KOPT-K1 (cell line): ENCODE results near the gene ARHGEF25.
"Not testable (repeated sequence)": the region's sequence is repeated elsewhere in the genome, so short reads cannot be mapped to it uniquely, and the experiment has no call there.

Source experiments
- H3K27ac ChIP-seq: fragments of 200-600 bp; sonication (generic); 2 replicates; pipeline ENCODE4 v1.5.1; 2016; ENCODE audit warnings: antibody characterized with exemption, mild to moderate bottlenecking, low read depth, low read length; ENCODE audit not compliant: poor library complexity, severe bottlenecking
- H3K36me3 ChIP-seq: fragments of 200-600 bp; sonication (generic); 2 replicates; pipeline ENCODE4 v1.5.1; 2017; ENCODE audit warnings: antibody characterized with exemption, mild to moderate bottlenecking, low read length, moderate library complexity; ENCODE audit not compliant: insufficient read depth
- H3K9me3 ChIP-seq: fragments of 200-600 bp; sonication (generic); 2 replicates; pipeline ENCODE4 v1.5.1; 2017; ENCODE audit warnings: antibody characterized with exemption, low read length, mild to moderate bottlenecking; ENCODE audit not compliant: insufficient read depth, poor library complexity, severe bottlenecking

Gene ARHGEF25

GRCh38 chr12:57646659-57647049 is 35.4 kb downstream of the ARHGEF25 start:
- H3K9me3 ChIP-seq = peaks cover 27% of the 10 kb centered on the region
- not testable (repeated sequence) for H3K36me3 ChIP-seq, H3K27ac ChIP-seq

GRCh38 chr12:57654042-57654441 is 42.8 kb downstream of the ARHGEF25 start:
- Histone ChIP-seq H3K36me3 (no peaks in the 10 kb centered on the region), H3K9me3 (peaks cover 29% of the 10 kb centered on the region)

GRCh38 chr12:57655541-57656240 is 44.5 kb downstream of the ARHGEF25 start:
- Histone ChIP-seq H3K27ac (no peak overlapping the region), H3K9me3 (peaks cover 45% of the 10 kb centered on the region), H3K36me3 (no peaks in the 10 kb centered on the region)

More at GRCh38 chr12:57654042-57654441, 42.8 kb downstream of the ARHGEF25 start:
- no peak overlapping the region for H3K27ac ChIP-seq

- peaks cover 52% of the 10 kb centered on the region for H3K9me3 ChIP-seq
- H3K27ac ChIP-seq, H3K36me3 ChIP-seq: not testable (repeated sequence)
Observed at GRCh38 chr12:57656408-57656807, 45.2 kb downstream of the ARHGEF25 start.

- Histone ChIP-seq H3K27ac (no peak overlapping the region), H3K36me3 (no peaks in the 10 kb centered on the region), H3K9me3 (peaks cover 66% of the 10 kb centered on the region)
Observed at GRCh38 chr12:57657744-57658143, 46.5 kb downstream of the ARHGEF25 start.

- peaks cover 58% of the 10 kb centered on the region for H3K9me3 ChIP-seq
- no peaks in the 10 kb centered on the region for H3K36me3 ChIP-seq
- no peak overlapping the region for H3K27ac ChIP-seq
Observed at GRCh38 chr12:57658890-57659289, 47.7 kb downstream of the ARHGEF25 start.

- no peaks in the 10 kb centered on the region for H3K36me3 ChIP-seq
- no peak overlapping the region for H3K27ac ChIP-seq
- peaks cover 56% of the 10 kb centered on the region for H3K9me3 ChIP-seq
Observed at GRCh38 chr12:57661376-57661775, 50.1 kb downstream of the ARHGEF25 start.

- H3K9me3 ChIP-seq = peaks cover 43% of the 10 kb centered on the region
- H3K36me3 ChIP-seq, H3K27ac ChIP-seq: not testable (repeated sequence)
Observed at GRCh38 chr12:57665066-57665820, 54.0 kb downstream of the ARHGEF25 start.
